ENCODE data around the gene REELD1.

GRCh38 chr4:146245850-146246249, 31.5 kb downstream of the REELD1 start:
- TF ChIP-seq CTCF (IDR thresholded peaks at IDR 0.05) = no peak
- TF ChIP-seq POLR2AphosphoS5 (IDR thresholded peaks at IDR 0.05; ENCODE audit: insufficient read depth in 1 of 2, low read depth in 1 of 2) = no peak
- TF ChIP-seq POLR2A (IDR thresholded peaks at IDR 0.05) = no peak

Measured in vagina (tissue), 2 donors.